Measurements from ENCODE around the gene SSX4. TPM values are rescaled to one million over a fixed set of nuclear protein-coding genes. Genes with fewer than 3 reads are reported as not detected.
"Not testable (repeated sequence)": the region's sequence is repeated elsewhere in the genome, so short reads cannot be mapped to it uniquely, and the experiment has no call there.

The SSX4 gene
- total RNA-seq (not detected), polyA plus RNA-seq (not detected), total RNA-seq (0 reads per million in 6 experiments)

- ATAC-seq, H3K27me3 Mint-ChIP-seq, H3K4me3 Mint-ChIP-seq, DNase-seq, POLR2A ChIA-PET, H3K36me3 Mint-ChIP-seq, H3K4me1 Mint-ChIP-seq, H3K27ac Mint-ChIP-seq, H3K9me3 Mint-ChIP-seq: not testable (repeated sequence)
Measured at GRCh38 chrX:48383239-48383638, at the start of gene SSX4. Gene SSX4, plus strand, starts transcription at chrX:48383539. Its CDS starts 515 bp downstream, at chrX:48384054.

- H3K27ac Mint-ChIP-seq = not testable (repeated sequence)
Measured at GRCh38 chrX:48346059-48346458, 37.3 kb upstream of the SSX4 start.

GRCh38 chrX:48356315-48357094, 26.8 kb upstream of the SSX4 start, which contains the start of gene SSX3:
Gene SSX3, minus strand, starts transcription at chrX:48356703. Its CDS starts 1,454 bp downstream, at chrX:48355249.
- ATAC-seq, POLR2A ChIA-PET, H3K27me3 Mint-ChIP-seq, H3K4me1 Mint-ChIP-seq, H3K9me3 Mint-ChIP-seq, H3K36me3 Mint-ChIP-seq, H3K4me3 Mint-ChIP-seq, DNase-seq: not testable (repeated sequence)
- H3K27ac Mint-ChIP-seq = peak within 1 kb of the TSS in 1 of 10 donors; percentile 62

More at GRCh38 chrX:48346059-48346458, 37.3 kb upstream of the SSX4 start:
- H3K9me3 Mint-ChIP-seq, ATAC-seq, POLR2A ChIA-PET, H3K4me1 Mint-ChIP-seq, H3K36me3 Mint-ChIP-seq, H3K27me3 Mint-ChIP-seq, DNase-seq, H3K4me3 Mint-ChIP-seq: not testable (repeated sequence)

- Mint-ChIP-seq H3K27ac (no peak overlapping the region), H3K9me3 (no peaks in the 10 kb centered on the region), H3K4me3 (no peak overlapping the region), H3K36me3 (no peaks in the 10 kb centered on the region), H3K27me3 (no peaks in the 10 kb centered on the region), H3K4me1 (no peaks in the 10 kb centered on the region)
- no peak for ATAC-seq
- no peak for DNase-seq
- POLR2A ChIA-PET = no interaction called here
Measured at GRCh38 chrX:48357681-48358080, 25.7 kb upstream of the SSX4 start.

- H3K4me1 Mint-ChIP-seq, H3K4me3 Mint-ChIP-seq, H3K27me3 Mint-ChIP-seq, H3K36me3 Mint-ChIP-seq, H3K9me3 Mint-ChIP-seq, POLR2A ChIA-PET, ATAC-seq, DNase-seq, H3K27ac Mint-ChIP-seq: not testable (repeated sequence)
Measured at GRCh38 chrX:48359281-48359680, 24.1 kb upstream of the SSX4 start.

- H3K4me1 Mint-ChIP-seq, POLR2A ChIA-PET, H3K36me3 Mint-ChIP-seq, H3K4me3 Mint-ChIP-seq, DNase-seq, H3K9me3 Mint-ChIP-seq, H3K27me3 Mint-ChIP-seq, H3K27ac Mint-ChIP-seq, ATAC-seq: not testable (repeated sequence)
Measured at GRCh38 chrX:48367717-48368408, 15.5 kb upstream of the SSX4 start.

GRCh38 chrX:48370408-48370807, 12.9 kb upstream of the SSX4 start:
- H3K27me3 Mint-ChIP-seq, H3K4me3 Mint-ChIP-seq, H3K9me3 Mint-ChIP-seq, POLR2A ChIA-PET, H3K4me1 Mint-ChIP-seq, ATAC-seq, H3K36me3 Mint-ChIP-seq, DNase-seq, H3K27ac Mint-ChIP-seq: not testable (repeated sequence)

- H3K27ac Mint-ChIP-seq, ATAC-seq, H3K27me3 Mint-ChIP-seq, H3K4me3 Mint-ChIP-seq, H3K9me3 Mint-ChIP-seq, POLR2A ChIA-PET, H3K4me1 Mint-ChIP-seq, H3K36me3 Mint-ChIP-seq, DNase-seq: not testable (repeated sequence)
Measured at GRCh38 chrX:48396931-48397330, 13.6 kb downstream of the SSX4 start.

GRCh38 chrX:48397825-48398224, 14.5 kb downstream of the SSX4 start:
- POLR2A ChIA-PET, H3K4me1 Mint-ChIP-seq, H3K27me3 Mint-ChIP-seq, H3K36me3 Mint-ChIP-seq, H3K27ac Mint-ChIP-seq, DNase-seq, H3K4me3 Mint-ChIP-seq, H3K9me3 Mint-ChIP-seq, ATAC-seq: not testable (repeated sequence)

- H3K36me3 Mint-ChIP-seq, H3K9me3 Mint-ChIP-seq, H3K27me3 Mint-ChIP-seq, ATAC-seq, POLR2A ChIA-PET, H3K27ac Mint-ChIP-seq, H3K4me3 Mint-ChIP-seq, H3K4me1 Mint-ChIP-seq, DNase-seq: not testable (repeated sequence)
Measured at GRCh38 chrX:48411860-48412259, 28.5 kb downstream of the SSX4 start, which contains the start of gene SSX4B. Gene SSX4B, minus strand, starts transcription at chrX:48411960. Its CDS starts 588 bp downstream, at chrX:48411372.

- H3K36me3 Mint-ChIP-seq, H3K4me3 Mint-ChIP-seq, H3K9me3 Mint-ChIP-seq, POLR2A ChIA-PET, H3K4me1 Mint-ChIP-seq, ATAC-seq, DNase-seq, H3K27ac Mint-ChIP-seq, H3K27me3 Mint-ChIP-seq: not testable (repeated sequence)
Measured at GRCh38 chrX:48427027-48427716, 43.8 kb downstream of the SSX4 start.

GRCh38 chrX:48429606-48430005, 46.3 kb downstream of the SSX4 start:
- H3K27ac Mint-ChIP-seq, POLR2A ChIA-PET, ATAC-seq, H3K27me3 Mint-ChIP-seq, H3K4me3 Mint-ChIP-seq, DNase-seq, H3K36me3 Mint-ChIP-seq: not testable (repeated sequence)
- H3K9me3 Mint-ChIP-seq = peaks cover 0 to 14% (median 5%) of the 10 kb centered on the region in 9 donors
- H3K4me1 Mint-ChIP-seq = peaks cover 0 to 15% (median 3%) of the 10 kb centered on the region in 4 donors

- POLR2A ChIA-PET, H3K27me3 Mint-ChIP-seq, H3K27ac Mint-ChIP-seq, H3K4me3 Mint-ChIP-seq, H3K36me3 Mint-ChIP-seq, ATAC-seq, DNase-seq: not testable (repeated sequence)
- H3K4me1 Mint-ChIP-seq = peaks cover 0 to 17% (median 3%) of the 10 kb centered on the region in 4 donors
- peaks cover 0 to 17% (median 9%) of the 10 kb centered on the region in 9 donors for H3K9me3 Mint-ChIP-seq
Measured at GRCh38 chrX:48430166-48430565, 46.8 kb downstream of the SSX4 start.
